ENCODE measurements around the gene HTR6. TPM values are rescaled to one million over a fixed set of nuclear protein-coding genes. Genes with fewer than 3 reads are reported as not detected.

Gene HTR6
- total and polyA plus RNA-seq, 2 experiments from 2014 or later = not detected

GRCh38 chr1:19619697-19620384 is 44.8 kb upstream of the HTR6 start:
- no peak for DNase-seq (ENCODE audit: low read depth in 1 of 2, low spot score in 1 of 2)
- H3K36me3 ChIP-seq = peaks cover 3% of the 10 kb centered on the region
- H3K27me3 ChIP-seq = no peaks in the 10 kb centered on the region
- no peak for TF ChIP-seq CTCF (IDR thresholded peaks at IDR 0.05; ENCODE audit: low read depth, low read length)
- H3K9me3 ChIP-seq (ENCODE audit: low read depth) = no peaks in the 10 kb centered on the region
- no peaks in the 10 kb centered on the region for H3K4me1 ChIP-seq (ENCODE audit: low read depth)
- no peak overlapping the region for H3K4me3 ChIP-seq
- H3K27ac ChIP-seq = no peak overlapping the region

- TF ChIP-seq CTCF (IDR thresholded peaks at IDR 0.05; ENCODE audit: low read depth, low read length) = no peak
- H3K27me3 ChIP-seq = no peaks in the 10 kb centered on the region
- no peak overlapping the region for H3K4me3 ChIP-seq
- peaks cover 7% of the 10 kb centered on the region for H3K36me3 ChIP-seq
- no peaks in the 10 kb centered on the region for H3K9me3 ChIP-seq (ENCODE audit: low read depth)
- no peaks in the 10 kb centered on the region for H3K4me1 ChIP-seq (ENCODE audit: low read depth)
- DNase-seq (ENCODE audit: low read depth in 1 of 2, low spot score in 1 of 2) = no peak
- no peak overlapping the region for H3K27ac ChIP-seq
Observed at GRCh38 chr1:19620786-19621185, 43.9 kb upstream of the HTR6 start.

GRCh38 chr1:19621274-19621950 is 43.3 kb upstream of the HTR6 start:
- Histone ChIP-seq H3K9me3 (ENCODE audit: low read depth) (no peaks in the 10 kb centered on the region), H3K4me1 (ENCODE audit: low read depth) (no peaks in the 10 kb centered on the region), H3K4me3 (no peak overlapping the region), H3K27me3 (no peaks in the 10 kb centered on the region), H3K36me3 (peaks cover 10% of the 10 kb centered on the region), H3K27ac (no peak overlapping the region)
- DNase-seq (ENCODE audit: low read depth in 1 of 2, low spot score in 1 of 2) = no peak
- no peak for TF ChIP-seq CTCF (IDR thresholded peaks at IDR 0.05; ENCODE audit: low read depth, low read length)

- no peak for TF ChIP-seq CTCF (IDR thresholded peaks at IDR 0.05; ENCODE audit: low read depth, low read length)
- no peaks in the 10 kb centered on the region for H3K27me3 ChIP-seq
- H3K9me3 ChIP-seq (ENCODE audit: low read depth) = no peaks in the 10 kb centered on the region
- no peak overlapping the region for H3K27ac ChIP-seq
- H3K4me3 ChIP-seq = no peak overlapping the region
- H3K36me3 ChIP-seq = peaks cover 16% of the 10 kb centered on the region
- H3K4me1 ChIP-seq (ENCODE audit: low read depth) = no peaks in the 10 kb centered on the region
- DNase-seq (ENCODE audit: low read depth in 1 of 2, low spot score in 1 of 2) = no peak
Observed at GRCh38 chr1:19622204-19622603, 42.5 kb upstream of the HTR6 start.

- DNase-seq (ENCODE audit: low read depth in 1 of 2, low spot score in 1 of 2) = no peak
- no peaks in the 10 kb centered on the region for H3K9me3 ChIP-seq (ENCODE audit: low read depth)
- peaks cover 21% of the 10 kb centered on the region for H3K36me3 ChIP-seq
- no peak for TF ChIP-seq CTCF (IDR thresholded peaks at IDR 0.05; ENCODE audit: low read depth, low read length)
- no peaks in the 10 kb centered on the region for H3K4me1 ChIP-seq (ENCODE audit: low read depth)
- H3K4me3 ChIP-seq = no peak overlapping the region
- H3K27me3 ChIP-seq = no peaks in the 10 kb centered on the region
- H3K27ac ChIP-seq = no peak overlapping the region
Observed at GRCh38 chr1:19623523-19623922, 41.2 kb upstream of the HTR6 start.
